Karpas-422 (cell line): Measurements from ENCODE around the gene NUP88. TPM values are rescaled to one million over a fixed set of nuclear protein-coding genes. Genes with fewer than 3 reads are reported as not detected.
"Not testable (repeated sequence)": the region's sequence is repeated elsewhere in the genome, so short reads cannot be mapped to it uniquely, and the experiment has no call there.

ENCODE experiments used
- DNase-seq: peaks from one replicate; pipeline ENCODE4 v3.0.0-alpha.2; 2015
- H2AFZ ChIP-seq: fragments of 200-600 bp; sonication (generic); 2 replicates; pipeline ENCODE4 v1.6.1; 2014; ENCODE audit warnings: antibody characterized with exemption, low read length, mixed read lengths
- H3K27ac ChIP-seq: fragments of 200-600 bp; sonication (generic); 2 replicates; pipeline ENCODE4 v1.5.1; 2014; ENCODE audit warnings: mild to moderate bottlenecking, low read length, moderate library complexity
- H3K27me3 ChIP-seq: fragments of 200-600 bp; sonication (generic); 2 replicates; pipeline ENCODE4 v1.6.1; 2014; ENCODE audit warnings: low read length, mixed read lengths
- H3K36me3 ChIP-seq: fragments of 200-600 bp; sonication (generic); 2 replicates; pipeline ENCODE4 v1.6.1; 2014; ENCODE audit warnings: low read length, mixed read lengths; ENCODE audit not compliant: insufficient read depth
- H3K4me1 ChIP-seq: fragments of 200-600 bp; sonication (generic); 2 replicates; pipeline ENCODE4 v1.6.1; 2014; ENCODE audit warnings: mild to moderate bottlenecking, low read length, mixed read lengths
- H3K4me2 ChIP-seq: fragments of 200-600 bp; sonication (generic); 2 replicates; pipeline ENCODE4 v1.6.1; 2014; ENCODE audit warnings: low read length, low read depth, mild to moderate bottlenecking; ENCODE audit not compliant: poor library complexity, severe bottlenecking
- H3K4me3 ChIP-seq: fragments of 200-600 bp; sonication (generic); 2 replicates; pipeline ENCODE4 v1.5.1; 2014; ENCODE audit warnings: mild to moderate bottlenecking, antibody characterized with exemption, low read length, mixed read lengths
- H3K79me2 ChIP-seq: fragments of 200-600 bp; sonication (generic); 2 replicates; pipeline ENCODE4 v1.6.1; 2014; ENCODE audit warnings: mild to moderate bottlenecking, low read length, mixed read lengths
- H3K9ac ChIP-seq: fragments of 200-600 bp; sonication (generic); 2 replicates; pipeline ENCODE4 v1.6.0; 2014; ENCODE audit warnings: low read length
- H3K9me2 ChIP-seq: fragments of 200-600 bp; sonication (generic), shearing (Covaris generic); replicated peaks from 2 replicates; pipeline ENCODE4 v1.6.0; 2014; ENCODE audit warnings: mild to moderate bottlenecking, low read length, moderate library complexity; ENCODE audit not compliant: insufficient read depth
- H3K9me3 ChIP-seq: fragments of 300-700, 200-600 bp; sonication (generic); 2 replicates; pipeline ENCODE4 v1.6.1; 2014; ENCODE audit warnings: low read length, mixed read lengths
- H4K20me1 ChIP-seq: fragments of 200-600 bp; sonication (generic); 2 replicates; pipeline ENCODE4 v1.6.1; 2014; ENCODE audit warnings: mild to moderate bottlenecking, antibody characterized with exemption, low read length, low read depth; ENCODE audit not compliant: insufficient read depth
- total RNA-seq: library from RNA; depleted of rRNA; stranded (reverse); fragments of >200 nt; shearing (Covaris generic); gene quantifications from 2 replicates; pipeline ENCODE4 v1.2.3, GENCODE V29; 2014; ENCODE audit warnings: low replicate concordance

The NUP88 gene
- total RNA-seq, 1 experiment from 2014 or later, result 116 TPM

GRCh38 chr17:5439446-5439764, 19.9 kb upstream of the NUP88 start:
- Histone ChIP-seq H3K36me3 (peaks cover 50% of the 10 kb centered on the region), H3K79me2 (peaks cover 56% of the 10 kb centered on the region), H3K4me2 (peak overlapping the region; percentile 68), H3K9ac (peak overlapping the region; percentile 59), H4K20me1 (peaks cover 9% of the 10 kb centered on the region), H3K4me3 (peak overlapping the region; percentile 82; the same call in 1 of the 2 replicates), H2AFZ (no peak overlapping the region), H3K9me3 (no peaks in the 10 kb centered on the region), H3K27me3 (no peaks in the 10 kb centered on the region), H3K27ac (peak overlapping the region; percentile 58), H3K4me1 (peaks cover 33% of the 10 kb centered on the region), H3K9me2 (no peaks in the 10 kb centered on the region)
- DNase-seq, result no peak

DNA sequence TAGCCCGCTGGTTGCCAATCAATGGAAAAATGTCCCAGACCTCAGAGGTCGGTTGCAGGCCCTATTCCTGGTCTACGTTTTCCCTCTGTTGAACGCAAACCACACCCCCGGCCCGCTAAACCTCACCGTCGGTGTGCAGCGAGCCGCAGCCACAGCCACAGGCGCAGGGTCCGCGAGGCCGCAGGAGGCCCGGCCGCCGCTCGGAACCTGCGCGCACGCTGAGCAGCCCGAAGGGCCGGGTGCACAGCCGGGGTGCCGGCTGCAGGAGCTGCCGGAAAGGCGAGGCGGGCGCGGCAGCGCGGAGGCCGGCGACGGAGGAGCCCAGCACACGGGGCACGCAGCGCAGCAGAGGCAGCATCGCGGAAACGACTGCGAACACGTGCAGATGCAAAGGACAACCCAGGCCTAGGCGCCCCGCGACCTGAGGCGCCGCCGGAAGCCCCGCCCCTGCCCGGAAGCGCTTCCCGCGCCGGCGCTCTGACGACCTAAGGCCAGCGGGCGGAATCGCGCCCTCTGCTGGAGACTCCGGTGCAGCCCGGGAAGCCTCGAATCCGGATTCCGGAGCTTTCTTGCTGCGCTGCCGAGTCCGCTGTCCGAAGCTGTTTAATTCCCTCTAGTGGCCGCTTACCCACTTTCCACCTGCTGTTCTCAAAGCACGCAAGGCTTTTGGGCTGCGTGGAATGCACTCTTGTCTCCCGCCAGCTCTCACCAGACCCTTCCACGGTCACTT, 19.4 kb upstream of the NUP88 start, which contains the start of gene C1QBP:
TSS of gene C1QBP (minus strand) at position 440 of the 730 bp plus-strand sequence. CDS start at position 358, 82 bp downstream.
- Histone ChIP-seq H3K9me2 (no peaks in the 10 kb centered on the region), H3K79me2 (peaks cover 53% of the 10 kb centered on the region), H4K20me1 (peaks cover 9% of the 10 kb centered on the region), H3K4me1 (peaks cover 33% of the 10 kb centered on the region), H3K9ac (peak within 1 kb of the TSS; percentile 88), H3K9me3 (no peaks in the 10 kb centered on the region), H3K27me3 (no peaks in the 10 kb centered on the region), H2AFZ (no peak within 1 kb of the TSS), H3K27ac (peak within 1 kb of the TSS; percentile 67), H3K4me2 (peak within 1 kb of the TSS; percentile 93), H3K4me3 (peak within 1 kb of the TSS; percentile 82), H3K36me3 (peaks cover 49% of the 10 kb centered on the region)
- peak; percentile 98 for DNase-seq

DNA sequence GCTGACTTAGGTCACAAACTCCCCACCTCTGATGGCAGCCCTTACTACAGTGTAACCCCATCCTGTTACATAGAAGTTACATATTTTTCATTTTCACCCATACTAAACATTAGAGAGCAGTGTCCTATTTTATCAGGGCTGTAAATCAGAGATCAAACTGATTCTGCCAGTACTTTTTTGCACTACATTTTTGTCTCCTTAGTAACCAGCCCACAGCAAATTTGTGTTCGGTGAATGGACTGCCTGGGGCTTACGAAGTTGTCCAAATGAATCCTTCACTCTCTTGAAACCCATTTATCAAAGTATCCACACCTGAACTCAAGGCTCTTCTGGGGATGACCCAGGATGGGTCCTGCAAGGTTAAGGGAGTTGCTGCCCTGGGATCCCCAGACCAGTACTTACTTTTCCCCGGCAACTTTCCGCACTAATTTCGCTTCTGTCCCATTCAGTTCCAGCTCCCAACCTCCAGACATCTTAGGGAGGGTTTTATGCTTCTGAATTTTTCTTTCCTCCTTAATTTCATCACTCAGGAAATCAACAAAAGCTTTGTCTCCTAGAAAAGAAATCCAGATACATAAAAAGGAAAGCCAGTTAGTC, 18.4 kb upstream of the NUP88 start:
- Histone ChIP-seq H3K36me3 (peaks cover 51% of the 10 kb centered on the region), H3K9ac (peak overlapping the region; percentile 88), H4K20me1 (peaks cover 13% of the 10 kb centered on the region), H3K9me3 (no peaks in the 10 kb centered on the region), H3K27me3 (no peaks in the 10 kb centered on the region), H2AFZ (no peak overlapping the region), H3K9me2 (no peaks in the 10 kb centered on the region), H3K79me2 (peaks cover 46% of the 10 kb centered on the region), H3K4me3 (peak overlapping the region; percentile 82), H3K4me1 (peaks cover 33% of the 10 kb centered on the region), H3K27ac (peak overlapping the region; percentile 67), H3K4me2 (peak overlapping the region; percentile 93)
- DNase-seq, result peak; percentile 41

- not testable (repeated sequence) for H3K27ac ChIP-seq
- peak overlapping the region; percentile 93 for H3K4me2 ChIP-seq
- peaks cover 53% of the 10 kb centered on the region for H3K36me3 ChIP-seq
Measured at GRCh38 chr17:5435781-5436315, 16.4 kb upstream of the NUP88 start.

GRCh38 chr17:5434984-5435383, 15.5 kb upstream of the NUP88 start:
- Histone ChIP-seq H3K36me3 (peaks cover 53% of the 10 kb centered on the region), H3K27ac (no peak overlapping the region), H3K9me3 (no peaks in the 10 kb centered on the region), H2AFZ (no peak overlapping the region), H3K4me1 (peaks cover 28% of the 10 kb centered on the region), H3K4me3 (no peak overlapping the region), H3K9ac (no peak overlapping the region), H3K9me2 (no peaks in the 10 kb centered on the region), H3K4me2 (no peak overlapping the region), H3K79me2 (peaks cover 40% of the 10 kb centered on the region), H3K27me3 (no peaks in the 10 kb centered on the region), H4K20me1 (peaks cover 13% of the 10 kb centered on the region)
- no peak for DNase-seq

More at GRCh38 chr17:5435781-5436315, 16.4 kb upstream of the NUP88 start:
- Histone ChIP-seq H4K20me1 (peaks cover 13% of the 10 kb centered on the region), H3K79me2 (peaks cover 40% of the 10 kb centered on the region), H3K4me1 (peaks cover 33% of the 10 kb centered on the region)
- peak; percentile 41 for DNase-seq
- H3K9me2 ChIP-seq, H2AFZ ChIP-seq, H3K9ac ChIP-seq, H3K27me3 ChIP-seq, H3K9me3 ChIP-seq, H3K4me3 ChIP-seq: not testable (repeated sequence)

- peaks cover 49% of the 10 kb centered on the region for H3K36me3 ChIP-seq
- H3K79me2 ChIP-seq, result peaks cover 21% of the 10 kb centered on the region
- peaks cover 13% of the 10 kb centered on the region for H4K20me1 ChIP-seq
- peaks cover 10% of the 10 kb centered on the region for H3K4me1 ChIP-seq
- peak; percentile 46 for DNase-seq
- no peak overlapping the region for H3K4me2 ChIP-seq
- H3K9me2 ChIP-seq, result no peaks in the 10 kb centered on the region
- H3K9ac ChIP-seq, result no peak overlapping the region
- H3K27me3 ChIP-seq, result no peaks in the 10 kb centered on the region
- H3K27ac ChIP-seq, result no peak overlapping the region
- no peak overlapping the region for H2AFZ ChIP-seq
- no peak overlapping the region for H3K4me3 ChIP-seq
- no peaks in the 10 kb centered on the region for H3K9me3 ChIP-seq
Measured at GRCh38 chr17:5431949-5432556, 12.6 kb upstream of the NUP88 start.

DNA sequence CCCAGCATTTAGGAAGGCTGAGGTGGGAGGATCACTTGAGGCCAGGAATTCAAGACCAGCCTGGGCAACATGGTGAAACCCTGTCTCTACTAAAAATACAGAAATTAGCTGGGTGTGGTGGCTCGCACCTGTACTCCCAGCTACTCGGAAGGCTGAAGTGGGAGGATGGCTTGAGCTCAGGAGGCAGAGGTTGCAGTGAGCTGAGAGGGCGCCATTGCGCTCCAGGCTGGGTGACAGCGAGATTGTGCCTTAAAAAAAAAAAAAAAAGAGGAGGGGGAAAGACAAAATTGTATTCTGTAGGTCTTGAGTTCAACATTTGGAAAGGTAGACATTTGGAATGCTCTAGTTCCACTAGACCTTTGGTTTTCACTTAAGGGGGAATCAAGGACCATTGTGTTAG, 11.8 kb upstream of the NUP88 start:
- peak; percentile 47 for DNase-seq
- H3K4me2 ChIP-seq, H3K9ac ChIP-seq, H3K27me3 ChIP-seq, H3K9me2 ChIP-seq, H3K9me3 ChIP-seq, H3K4me1 ChIP-seq, H3K27ac ChIP-seq, H3K4me3 ChIP-seq, H2AFZ ChIP-seq: not testable (repeated sequence)
- peaks cover 13% of the 10 kb centered on the region for H4K20me1 ChIP-seq
- peaks cover 42% of the 10 kb centered on the region for H3K36me3 ChIP-seq
- peaks cover 13% of the 10 kb centered on the region for H3K79me2 ChIP-seq

DNA sequence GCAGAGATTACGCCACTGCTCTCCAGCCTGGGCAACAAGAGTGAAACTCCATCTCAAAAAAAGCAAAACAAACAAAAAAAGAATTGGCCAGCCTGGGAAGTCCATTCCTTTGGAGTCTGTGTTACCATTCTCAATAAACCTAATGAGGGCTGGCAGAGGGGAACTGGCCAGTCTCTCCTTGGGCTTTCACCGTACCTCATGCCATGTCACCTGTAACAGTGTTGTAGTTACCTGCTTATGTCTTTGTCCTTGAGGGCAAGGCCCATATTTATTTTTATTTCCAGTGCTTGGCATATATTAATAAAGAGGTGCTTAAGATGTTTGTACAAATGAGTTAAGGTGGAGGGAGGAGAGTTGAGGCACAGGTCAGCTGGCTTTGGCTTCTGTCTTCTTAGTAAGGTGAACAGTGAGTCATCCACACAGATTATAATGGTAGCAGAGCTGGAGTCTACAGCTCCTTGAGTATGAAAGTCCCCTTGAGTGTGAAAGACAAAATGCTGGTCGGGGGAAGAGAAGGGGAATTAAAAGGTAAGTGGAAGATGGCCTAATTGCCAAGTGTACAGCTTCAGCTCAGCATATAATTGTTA, 11.0 kb upstream of the NUP88 start:
- Histone ChIP-seq H3K4me2 (no peak overlapping the region), H3K9me2 (no peaks in the 10 kb centered on the region), H3K4me1 (no peaks in the 10 kb centered on the region), H2AFZ (no peak overlapping the region), H3K9ac (no peak overlapping the region), H4K20me1 (peaks cover 13% of the 10 kb centered on the region), H3K36me3 (peaks cover 44% of the 10 kb centered on the region), H3K9me3 (no peaks in the 10 kb centered on the region), H3K27ac (no peak overlapping the region), H3K79me2 (peaks cover 11% of the 10 kb centered on the region), H3K4me3 (no peak overlapping the region), H3K27me3 (no peaks in the 10 kb centered on the region)
- DNase-seq, result no peak
